Stimulated activated CD4-positive, alpha-beta T cell treated with anti-CD3 and anti-CD28 coated beads, Interleukin-4, amount 100 ng/mL, for 48 hours (primary cell): ENCODE measurements around the gene DNAJC19.
"Not testable (repeated sequence)": the region's sequence is repeated elsewhere in the genome, so short reads cannot be mapped to it uniquely, and the experiment has no call there.

Source experiments
- DNase-seq, 2 donors: peaks; one replicate each; pipeline ENCODE4 v3.0.0-alpha.2; 2020; ENCODE audit warnings: low read depth in 2 of 2

The DNAJC19 gene

DNA sequence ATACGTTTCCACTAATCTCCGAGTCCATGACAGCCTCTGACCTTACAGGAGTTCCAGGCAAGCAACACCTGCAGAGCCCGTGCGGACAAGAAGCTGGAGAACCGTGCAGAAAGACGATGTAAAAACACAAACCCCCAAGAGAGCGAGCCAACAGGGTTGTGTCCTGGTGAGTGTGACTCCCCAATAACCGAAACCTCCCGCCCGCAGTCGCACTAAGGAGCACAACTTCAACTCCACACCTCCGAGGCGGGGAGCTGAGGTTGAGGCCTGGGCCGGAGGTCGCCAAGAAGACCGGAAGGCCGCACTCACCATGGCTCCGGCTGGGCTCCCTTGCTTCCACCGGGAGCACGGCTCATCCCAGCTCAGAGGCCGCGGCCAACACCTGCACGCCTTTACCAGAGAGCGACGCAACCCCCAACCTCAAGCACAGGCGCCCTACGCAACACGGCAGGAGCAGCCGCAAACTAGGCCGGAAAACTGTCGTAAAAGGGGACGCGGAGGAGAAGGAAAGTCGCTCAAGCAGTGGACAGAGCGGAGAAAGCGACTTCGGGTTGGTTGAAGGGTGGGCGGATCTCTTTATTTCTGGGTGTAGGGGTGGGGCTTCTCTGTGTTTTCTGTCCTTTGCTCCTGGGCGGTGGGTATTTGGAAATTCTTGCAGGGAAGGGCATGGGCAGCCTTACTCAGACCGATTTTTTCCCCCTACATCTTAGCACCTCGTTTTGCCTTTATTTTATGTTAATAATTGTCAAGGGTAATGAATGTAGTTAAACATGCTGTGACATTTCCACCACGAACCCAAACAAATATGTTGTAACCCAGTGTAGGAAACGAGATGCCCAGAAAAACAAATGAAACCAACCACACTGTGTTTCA, at the start of gene DNAJC19:
TSS of gene DNAJC19 (minus strand) at position 446 of the 873 bp plus-strand sequence. CDS start at position 312, 134 bp downstream.
- peak; percentile 75 to 86 for DNase-seq

- no peak for DNase-seq
These were observed 41.4 kb upstream of the DNAJC19 start for GRCh38 chr3:181030948-181031347.

DNA sequence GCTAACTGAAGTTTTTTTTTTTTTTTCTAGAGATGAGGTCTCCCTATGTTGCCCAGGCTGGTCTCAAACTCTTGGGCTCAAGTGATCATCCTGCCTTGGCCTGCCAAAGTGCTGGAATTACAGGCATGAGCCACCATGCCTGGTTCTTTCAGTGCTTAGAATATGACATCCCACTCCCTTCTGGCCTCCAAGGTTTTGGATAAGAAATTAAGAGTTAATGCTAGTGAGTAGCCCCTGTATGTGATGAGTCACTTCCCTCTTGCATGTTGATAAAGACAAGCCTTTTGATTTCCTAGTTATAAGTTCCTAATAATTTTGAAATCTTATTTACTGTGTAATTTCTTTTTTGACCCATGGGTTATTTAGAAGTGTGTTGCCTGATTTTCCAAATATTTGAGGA, 35.7 kb upstream of the DNAJC19 start:
- no peak for DNase-seq

- no peak for DNase-seq
These were observed 28.2 kb upstream of the DNAJC19 start for GRCh38 chr3:181017690-181018089.

- DNase-seq, result peak in 1 of 2 donors; percentile 35
These were observed 19.7 kb upstream of the DNAJC19 start for GRCh38 chr3:181009225-181009624.

DNA sequence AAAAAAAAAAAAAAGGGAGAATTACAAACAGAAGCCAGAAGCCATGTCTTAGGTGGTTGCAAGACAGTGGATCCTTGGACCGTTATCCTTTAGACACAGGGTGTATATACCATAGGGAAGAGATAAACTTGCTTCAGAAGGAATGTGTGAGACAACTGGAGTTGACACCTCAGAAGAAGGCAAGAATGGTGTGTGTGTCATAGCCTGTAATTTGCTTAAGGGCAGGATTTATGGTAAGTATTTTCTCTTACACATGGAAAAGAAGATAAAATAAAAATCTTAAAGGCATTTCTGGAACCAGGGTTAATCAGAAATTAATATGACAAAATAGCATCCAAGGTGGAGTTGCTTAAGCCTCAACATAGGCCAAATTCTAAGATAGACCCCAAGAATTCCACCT, 19.3 kb upstream of the DNAJC19 start:
- no peak for DNase-seq

DNA sequence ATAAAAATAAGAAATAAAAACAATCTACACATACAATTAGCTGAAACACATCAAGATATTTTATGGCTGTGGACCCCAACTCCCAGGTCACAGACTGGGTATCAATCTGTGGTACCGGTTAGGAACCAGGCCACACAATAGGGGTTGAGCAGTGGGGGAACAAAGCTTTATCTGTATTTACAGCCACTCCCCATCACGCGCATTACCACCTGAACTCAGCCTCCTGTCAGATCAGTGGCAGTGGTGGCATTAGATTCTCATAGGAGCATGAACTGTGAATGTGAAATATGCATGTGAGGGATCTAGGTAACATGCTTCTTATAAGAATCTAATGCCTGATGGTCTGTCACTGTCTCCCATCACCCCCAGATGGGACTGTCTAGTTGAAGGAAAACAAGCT, 17.7 kb upstream of the DNAJC19 start:
- no peak for DNase-seq

- DNase-seq, result no peak
These were observed 17.0 kb upstream of the DNAJC19 start for GRCh38 chr3:181006541-181006940.

- DNase-seq, result not testable (repeated sequence)
These were observed 13.9 kb upstream of the DNAJC19 start for GRCh38 chr3:181003469-181003868.

DNA sequence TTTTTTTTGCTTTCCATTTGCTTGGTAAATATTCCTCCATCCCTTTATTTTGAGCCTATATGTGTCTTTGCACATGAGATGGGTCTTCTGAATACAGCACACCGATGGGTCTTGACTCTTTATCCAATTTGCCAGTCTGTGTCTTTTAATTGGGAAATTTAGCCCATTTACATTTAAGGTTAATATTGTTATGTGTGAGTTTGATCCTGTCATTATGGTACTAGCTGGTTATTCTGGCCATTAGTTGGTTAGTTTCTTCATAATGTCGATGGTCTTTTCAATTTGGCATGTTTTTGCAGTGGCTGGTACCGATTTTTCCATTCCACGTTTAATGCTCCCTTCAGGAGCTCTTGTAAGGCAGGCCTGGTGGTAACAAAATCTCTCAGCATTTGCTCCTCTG, 12.8 kb upstream of the DNAJC19 start:
- not testable (repeated sequence) for DNase-seq

- DNase-seq, result no peak
These were observed 6.9 kb upstream of the DNAJC19 start for GRCh38 chr3:180996415-180996932.

GRCh38 chr3:180990505-180990904, 969 bp upstream of the DNAJC19 start:
- DNase-seq, result no peak

DNA sequence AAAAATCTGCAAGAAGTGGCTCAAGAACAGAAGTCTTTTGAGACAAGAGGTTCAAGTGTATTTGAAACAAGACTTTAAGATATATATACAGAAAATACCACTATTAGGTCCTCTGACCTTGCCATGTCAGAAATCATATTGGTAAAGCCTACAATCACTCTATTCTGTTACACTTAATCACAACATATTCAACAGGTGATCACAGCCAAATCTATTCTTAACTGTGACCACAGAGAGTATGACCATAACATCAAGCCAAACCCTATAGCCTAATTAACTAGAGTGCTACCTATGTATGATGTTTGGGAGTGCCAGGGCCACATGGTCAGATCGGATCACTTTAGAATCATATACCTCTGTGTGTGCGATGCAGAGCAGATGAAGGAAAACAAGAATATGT, 2.2 kb downstream of the DNAJC19 start:
- no peak for DNase-seq

- DNase-seq, result not testable (repeated sequence)
These were observed 3.2 kb downstream of the DNAJC19 start for GRCh38 chr3:180986366-180986765.

DNA sequence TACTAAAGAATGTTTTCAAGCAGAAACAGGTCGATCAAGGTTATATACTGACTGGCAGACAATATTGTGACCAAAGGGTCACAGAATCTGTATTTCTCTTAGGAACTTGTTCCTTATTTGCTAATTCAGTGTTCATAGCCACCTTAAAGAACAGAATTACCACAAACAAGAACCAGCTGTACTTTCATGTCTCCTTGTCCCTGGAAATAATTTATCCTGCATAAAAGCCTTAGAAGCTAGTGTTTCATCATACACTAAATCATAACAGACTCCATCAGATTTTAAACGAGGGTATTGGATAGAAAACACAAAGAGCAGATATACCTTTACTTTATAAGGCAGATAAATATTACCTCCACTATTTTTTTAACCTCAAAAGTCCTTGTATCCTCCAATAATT, 6.4 kb downstream of the DNAJC19 start:
- DNase-seq, result no peak

- DNase-seq, result no peak
These were observed 7.6 kb downstream of the DNAJC19 start for GRCh38 chr3:180981912-180982311.

- DNase-seq, result no peak
These were observed 8.9 kb downstream of the DNAJC19 start for GRCh38 chr3:180980611-180981010.

DNA sequence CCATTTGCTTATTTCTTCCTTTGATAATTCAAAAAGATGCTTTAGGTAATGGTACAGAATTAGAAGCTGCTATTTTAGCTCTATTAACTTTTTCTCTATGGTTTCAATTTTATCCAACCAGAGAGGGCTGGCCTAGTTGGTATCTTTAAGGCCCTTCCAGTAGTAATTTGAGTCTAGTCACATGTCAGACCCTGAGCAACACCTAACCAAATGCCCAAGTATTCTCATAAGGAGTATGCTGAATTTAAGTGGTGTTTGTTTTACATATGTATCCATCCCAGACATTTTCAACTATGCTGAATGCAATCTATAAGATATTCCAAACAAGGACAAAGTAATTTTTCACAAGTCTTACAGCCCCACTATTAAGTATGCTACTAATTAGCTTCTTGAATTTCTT, 9.6 kb downstream of the DNAJC19 start:
- DNase-seq, result no peak

DNA sequence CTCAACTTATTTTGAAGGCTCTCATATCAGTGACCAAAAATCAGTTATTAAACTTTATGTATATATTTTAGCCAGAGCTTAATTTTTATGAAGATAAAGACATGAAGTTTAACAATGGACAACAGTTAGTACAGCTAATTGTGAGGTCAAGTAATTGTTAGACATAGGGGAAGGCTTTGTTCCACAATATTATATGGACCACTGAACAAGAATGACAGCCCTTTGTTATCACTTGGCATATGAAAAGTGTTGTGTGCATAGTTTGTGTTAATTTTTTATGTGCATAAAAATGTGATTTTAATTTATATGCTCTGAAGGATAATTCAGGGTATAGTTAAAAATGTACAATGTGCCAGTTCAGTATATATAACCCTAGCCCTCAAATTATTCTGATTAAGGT, 12.0 kb downstream of the DNAJC19 start:
- DNase-seq, result no peak

DNA sequence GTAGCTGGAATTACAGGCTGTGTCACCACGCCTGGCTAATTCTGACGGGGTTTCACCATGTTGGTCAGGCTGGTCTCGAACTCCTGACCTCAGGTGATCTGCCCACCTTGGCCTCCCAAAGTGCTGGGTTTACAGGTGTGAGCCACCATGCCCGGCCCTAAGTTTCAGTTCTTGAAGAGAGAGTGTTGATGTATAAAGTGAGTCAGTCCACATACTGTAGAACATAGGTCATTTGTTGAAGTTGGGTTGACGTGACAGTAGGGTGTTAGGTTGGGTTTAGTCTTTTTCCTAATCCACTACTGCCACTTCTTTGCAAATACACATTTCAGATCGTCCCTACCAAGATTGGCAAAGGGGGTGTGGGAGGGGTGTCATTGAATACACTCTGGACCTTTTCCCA, 15.2 kb downstream of the DNAJC19 start:
- DNase-seq, result no peak

DNA sequence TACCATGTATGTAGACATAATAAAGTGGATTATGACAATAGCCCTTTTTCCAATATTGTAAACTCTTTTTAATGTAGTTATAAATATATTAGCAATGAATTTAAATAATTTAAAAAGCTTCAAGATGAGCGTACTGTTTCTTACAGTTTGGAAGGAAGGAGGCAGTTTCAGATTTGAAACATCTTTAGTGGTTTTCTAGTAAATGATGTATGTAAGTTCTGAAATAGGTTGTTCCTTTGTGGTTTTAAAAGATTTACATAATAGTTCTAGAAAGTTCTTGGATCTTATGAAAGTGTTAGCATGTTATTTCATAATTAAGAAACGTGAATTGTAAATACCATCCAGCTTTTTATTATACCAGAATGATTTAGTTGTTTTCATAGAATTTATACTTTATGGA, 16.0 kb downstream of the DNAJC19 start:
- DNase-seq, result no peak

DNA sequence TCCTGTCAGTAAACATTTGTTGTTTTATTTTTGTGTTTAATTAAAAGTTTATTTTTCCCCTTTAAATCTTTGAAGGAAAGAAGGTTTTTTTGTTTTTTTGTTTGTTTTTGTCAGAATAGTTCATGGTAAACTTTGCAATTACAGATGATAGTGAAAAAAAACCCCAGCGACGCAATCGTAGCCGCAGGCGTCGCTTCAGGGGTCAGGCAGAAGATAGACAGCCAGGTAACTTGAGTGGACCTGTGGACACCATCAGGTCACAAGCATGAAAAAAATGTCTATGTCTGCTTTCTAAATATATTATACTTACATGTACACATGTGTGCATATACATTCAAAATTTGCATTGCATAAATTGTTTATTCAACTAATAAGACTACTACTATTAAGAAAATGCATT, 18.6 kb downstream of the DNAJC19 start:
- DNase-seq, result no peak

- no peak for DNase-seq
These were observed 27.0 kb downstream of the DNAJC19 start for GRCh38 chr3:180962530-180962929.
